ENCODE measurements around the gene HOATZ.

GRCh38 chr11:111525456-111525855 lies 10.9 kb downstream of the HOATZ start:
- TF ChIP-seq CTCF (IDR thresholded peaks at IDR 0.05) (no peak), POLR2A (IDR thresholded peaks at IDR 0.05) (no peak)

All from lower leg skin (tissue), 3 donors.